Measurements from ENCODE around the gene SERGEF.

Gene SERGEF

GRCh38 chr11:17767301-17767885 lies 245.5 kb downstream of the SERGEF start:
- H3K36me3 ChIP-seq (ENCODE audit: control insufficient read depth, insufficient read depth, low read length), result no peaks in the 10 kb centered on the region
- no peak overlapping the region for H3K4me3 ChIP-seq (replicated peaks; ENCODE audit: low read depth, low read length)
- no peak for DNase-seq (ENCODE audit: extremely low read depth, insufficient read length)
- TF ChIP-seq, protein P1, sequence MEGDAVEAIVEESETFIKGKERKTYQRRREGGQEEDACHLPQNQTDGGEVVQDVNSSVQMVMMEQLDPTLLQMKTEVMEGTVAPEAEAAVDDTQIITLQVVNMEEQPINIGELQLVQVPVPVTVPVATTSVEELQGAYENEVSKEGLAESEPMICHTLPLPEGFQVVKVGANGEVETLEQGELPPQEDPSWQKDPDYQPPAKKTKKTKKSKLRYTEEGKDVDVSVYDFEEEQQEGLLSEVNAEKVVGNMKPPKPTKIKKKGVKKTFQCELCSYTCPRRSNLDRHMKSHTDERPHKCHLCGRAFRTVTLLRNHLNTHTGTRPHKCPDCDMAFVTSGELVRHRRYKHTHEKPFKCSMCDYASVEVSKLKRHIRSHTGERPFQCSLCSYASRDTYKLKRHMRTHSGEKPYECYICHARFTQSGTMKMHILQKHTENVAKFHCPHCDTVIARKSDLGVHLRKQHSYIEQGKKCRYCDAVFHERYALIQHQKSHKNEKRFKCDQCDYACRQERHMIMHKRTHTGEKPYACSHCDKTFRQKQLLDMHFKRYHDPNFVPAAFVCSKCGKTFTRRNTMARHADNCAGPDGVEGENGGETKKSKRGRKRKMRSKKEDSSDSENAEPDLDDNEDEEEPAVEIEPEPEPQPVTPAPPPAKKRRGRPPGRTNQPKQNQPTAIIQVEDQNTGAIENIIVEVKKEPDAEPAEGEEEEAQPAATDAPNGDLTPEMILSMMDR (IDR thresholded peaks at IDR 0.05; ENCODE audit: insufficient read depth, low read length, poor library complexity, severe bottlenecking), result no peak
- H3K27me3 ChIP-seq (replicated peaks; ENCODE audit: control insufficient read depth, insufficient read depth, low read length), result no peaks in the 10 kb centered on the region

GRCh38 chr11:17766590-17766989 lies 246.3 kb downstream of the SERGEF start:
- TF ChIP-seq, protein P1 (IDR thresholded peaks at IDR 0.05; ENCODE audit: insufficient read depth, low read length, poor library complexity, severe bottlenecking), result peak; percentile 24
- no peak for DNase-seq (ENCODE audit: extremely low read depth, insufficient read length)

GRCh38 chr11:17766073-17766359 lies 246.8 kb downstream of the SERGEF start:
- Histone ChIP-seq H3K27me3 (replicated peaks; ENCODE audit: control insufficient read depth, insufficient read depth, low read length) (no peaks in the 10 kb centered on the region), H3K4me3 (replicated peaks; ENCODE audit: low read depth, low read length) (no peak overlapping the region), H3K36me3 (ENCODE audit: control insufficient read depth, insufficient read depth, low read length) (no peaks in the 10 kb centered on the region)
- no peak for DNase-seq (ENCODE audit: extremely low read depth, insufficient read length)
- TF ChIP-seq, protein P1 (IDR thresholded peaks at IDR 0.05; ENCODE audit: insufficient read depth, low read length, poor library complexity, severe bottlenecking), result no peak

More at GRCh38 chr11:17766590-17766989, 246.3 kb downstream of the SERGEF start:
- H3K27me3 ChIP-seq (replicated peaks; ENCODE audit: control insufficient read depth, insufficient read depth, low read length), result no peaks in the 10 kb centered on the region
- H3K36me3 ChIP-seq (ENCODE audit: control insufficient read depth, insufficient read depth, low read length), result no peaks in the 10 kb centered on the region
- no peak overlapping the region for H3K4me3 ChIP-seq (replicated peaks; ENCODE audit: low read depth, low read length)

DNA sequence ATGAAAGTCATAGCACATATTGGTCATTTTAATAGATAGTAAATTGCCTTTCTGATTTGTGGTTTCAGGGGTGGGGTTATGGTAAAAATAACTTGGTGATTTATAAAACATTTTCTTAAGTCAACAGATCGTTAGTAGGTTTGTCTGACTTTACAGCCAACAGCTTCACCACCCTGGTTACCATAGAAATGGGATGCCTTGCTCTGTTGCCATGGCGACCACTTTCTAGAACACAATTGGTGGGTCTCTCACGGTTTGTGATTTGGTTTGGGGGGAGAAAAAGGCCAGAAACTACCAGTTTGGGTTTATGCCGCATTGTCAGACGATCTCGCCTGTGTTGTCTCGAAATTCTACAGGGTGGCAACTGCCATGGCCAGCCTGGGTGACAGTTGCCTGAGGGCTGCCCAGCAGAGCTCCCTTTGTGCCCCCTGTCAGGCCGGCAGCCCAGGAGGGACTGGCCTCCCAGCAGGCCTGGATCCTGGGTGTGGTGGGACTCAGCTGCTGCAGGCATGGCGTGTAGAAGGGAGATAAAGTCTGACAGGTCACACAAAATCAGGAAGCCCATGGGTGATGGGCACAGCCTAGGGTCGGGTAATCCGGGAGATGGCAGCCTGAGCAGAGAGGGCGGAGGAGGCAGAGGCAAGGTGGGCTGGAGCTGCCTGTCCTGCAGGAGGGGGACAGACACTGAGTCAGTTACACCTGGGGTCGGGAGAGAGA lies 247.3 kb downstream of the SERGEF start:
- TF ChIP-seq, protein P1 (IDR thresholded peaks at IDR 0.05; ENCODE audit: insufficient read depth, low read length, poor library complexity, severe bottlenecking), result no peak
- no peaks in the 10 kb centered on the region for H3K36me3 ChIP-seq (ENCODE audit: control insufficient read depth, insufficient read depth, low read length)
- no peak overlapping the region for H3K4me3 ChIP-seq (replicated peaks; ENCODE audit: low read depth, low read length)
- no peak for DNase-seq (ENCODE audit: extremely low read depth, insufficient read length)
- no peaks in the 10 kb centered on the region for H3K27me3 ChIP-seq (replicated peaks; ENCODE audit: control insufficient read depth, insufficient read depth, low read length)

DNA sequence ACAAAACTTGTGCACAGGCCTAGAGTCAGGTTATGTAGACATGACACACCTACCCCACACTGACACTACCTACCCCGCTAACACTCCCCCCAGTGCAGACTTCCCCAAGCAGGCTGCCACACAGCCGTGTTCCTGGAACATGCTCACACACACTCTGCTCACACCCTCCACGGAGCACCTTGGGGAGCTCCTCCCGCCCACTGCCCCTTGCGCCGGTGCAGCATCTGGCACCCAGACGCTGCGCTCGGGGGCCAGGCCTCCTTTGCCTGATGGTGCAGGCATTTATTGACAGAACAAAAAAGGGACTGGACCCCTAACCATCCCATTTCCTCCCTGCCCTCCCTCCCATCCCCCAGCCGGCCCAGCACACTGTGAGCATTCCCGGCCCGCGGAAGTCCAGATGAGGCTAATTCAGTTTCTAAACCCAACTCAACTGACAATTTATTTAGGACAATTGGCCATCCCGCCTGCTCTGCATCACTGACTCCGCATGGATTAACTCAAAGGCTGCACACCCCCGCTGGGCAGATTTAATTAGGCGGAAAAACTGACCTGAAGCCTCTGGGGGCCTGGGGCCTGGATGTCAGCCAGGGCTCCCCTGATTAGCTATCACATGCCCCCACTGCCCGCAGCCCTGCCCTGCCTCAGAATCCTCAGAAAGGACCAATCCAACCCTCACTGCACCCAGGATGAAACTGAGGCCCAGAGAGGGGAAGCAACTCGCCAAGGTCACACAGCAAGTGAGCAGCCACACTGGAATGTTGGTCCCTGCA lies 248.2 kb downstream of the SERGEF start:
- Histone ChIP-seq H3K4me3 (replicated peaks; ENCODE audit: low read depth, low read length) (no peak overlapping the region), H3K36me3 (ENCODE audit: control insufficient read depth, insufficient read depth, low read length) (no peaks in the 10 kb centered on the region), H3K27me3 (replicated peaks; ENCODE audit: control insufficient read depth, insufficient read depth, low read length) (no peaks in the 10 kb centered on the region)
- TF ChIP-seq, protein P1 (IDR thresholded peaks at IDR 0.05; ENCODE audit: insufficient read depth, low read length, poor library complexity, severe bottlenecking), result no peak
- no peak for DNase-seq (ENCODE audit: extremely low read depth, insufficient read length)
